Measurements from ENCODE around the gene REEP2. TPM values are rescaled to one million over a fixed set of nuclear protein-coding genes. Genes with fewer than 3 reads are reported as not detected.

REEP2 gene
- total RNA-seq, 1 donor from 2014 or later: 0.80 TPM

- no peak overlapping the region for H3K4me3 ChIP-seq
- H3K36me3 ChIP-seq: no peaks in the 10 kb centered on the region
- no peak for TF ChIP-seq CTCF (IDR thresholded peaks at IDR 0.05)
- ATAC-seq (no peak), DNase-seq (no peak)
- peaks cover 7% of the 10 kb centered on the region for H3K4me1 ChIP-seq
- no peak overlapping the region for H3K27ac ChIP-seq
- intact Hi-C loops (cut with DNase I): no loop called here
- H3K27me3 ChIP-seq (ENCODE audit: low read depth): no peaks in the 10 kb centered on the region
- H3K9me3 ChIP-seq: no peaks in the 10 kb centered on the region
Observed at GRCh38 chr5:138445547-138446271, 6.9 kb downstream of the REEP2 start.

GRCh38 chr5:138448070-138448469, 9.2 kb downstream of the REEP2 start:
- H3K27me3 ChIP-seq (ENCODE audit: low read depth): no peaks in the 10 kb centered on the region
- intact Hi-C loops (cut with DNase I): no loop called here

GRCh38 chr5:138448481-138449398, 9.9 kb downstream of the REEP2 start:
- no peak overlapping the region for H3K4me3 ChIP-seq
- H3K27ac ChIP-seq: no peak overlapping the region
- H3K36me3 ChIP-seq: no peaks in the 10 kb centered on the region
- peaks cover 7% of the 10 kb centered on the region for H3K4me1 ChIP-seq
- ATAC-seq (no peak), DNase-seq (no peak)
- H3K9me3 ChIP-seq: no peaks in the 10 kb centered on the region
- no peak for TF ChIP-seq CTCF (IDR thresholded peaks at IDR 0.05)
- intact Hi-C loops (cut with DNase I): no loop called here
- H3K27me3 ChIP-seq (ENCODE audit: low read depth): no peaks in the 10 kb centered on the region

More at GRCh38 chr5:138448070-138448469, 9.2 kb downstream of the REEP2 start:
- no peak overlapping the region for H3K4me3 ChIP-seq
- peaks cover 7% of the 10 kb centered on the region for H3K4me1 ChIP-seq
- DNase-seq: no peak
- no peaks in the 10 kb centered on the region for H3K9me3 ChIP-seq
- no peak for TF ChIP-seq CTCF (IDR thresholded peaks at IDR 0.05)
- no peaks in the 10 kb centered on the region for H3K36me3 ChIP-seq
- ATAC-seq: no peak
- H3K27ac ChIP-seq: no peak overlapping the region

- Histone ChIP-seq H3K9me3 (no peaks in the 10 kb centered on the region), H3K27ac (no peak overlapping the region), H3K4me1 (peaks cover 7% of the 10 kb centered on the region), H3K27me3 (ENCODE audit: low read depth) (no peaks in the 10 kb centered on the region), H3K4me3 (no peak overlapping the region), H3K36me3 (no peaks in the 10 kb centered on the region)
- peak; percentile 96 for TF ChIP-seq CTCF (IDR thresholded peaks at IDR 0.05)
- ATAC-seq (peak; percentile 94 to 97), DNase-seq (peak; percentile 93)
- intact Hi-C loops (cut with DNase I): loop anchor here (10.0 kb wide), 1 partner anchor 55 kb away; no protein-coding TSS in a partner anchor
Observed at GRCh38 chr5:138449501-138450239, 10.8 kb downstream of the REEP2 start.

GRCh38 chr5:138450971-138451370, 12.1 kb downstream of the REEP2 start:
- no peak overlapping the region for H3K27ac ChIP-seq
- no peaks in the 10 kb centered on the region for H3K36me3 ChIP-seq
- DNase-seq (no peak), ATAC-seq (no peak)
- no peak overlapping the region for H3K4me3 ChIP-seq
- no peaks in the 10 kb centered on the region for H3K9me3 ChIP-seq
- no peaks in the 10 kb centered on the region for H3K27me3 ChIP-seq (ENCODE audit: low read depth)
- intact Hi-C loops (cut with DNase I): loop anchor here (10.0 kb wide), 1 partner anchor 54 kb away; no protein-coding TSS in a partner anchor
- TF ChIP-seq CTCF (IDR thresholded peaks at IDR 0.05): no peak
- peaks cover 7% of the 10 kb centered on the region for H3K4me1 ChIP-seq

Data from lower lobe of right lung (tissue), 2 donors.